ENCODE results near the gene POU6F2.
"Not testable (repeated sequence)": the region's sequence is repeated elsewhere in the genome, so short reads cannot be mapped to it uniquely, and the experiment has no call there.

Gene POU6F2

DNA sequence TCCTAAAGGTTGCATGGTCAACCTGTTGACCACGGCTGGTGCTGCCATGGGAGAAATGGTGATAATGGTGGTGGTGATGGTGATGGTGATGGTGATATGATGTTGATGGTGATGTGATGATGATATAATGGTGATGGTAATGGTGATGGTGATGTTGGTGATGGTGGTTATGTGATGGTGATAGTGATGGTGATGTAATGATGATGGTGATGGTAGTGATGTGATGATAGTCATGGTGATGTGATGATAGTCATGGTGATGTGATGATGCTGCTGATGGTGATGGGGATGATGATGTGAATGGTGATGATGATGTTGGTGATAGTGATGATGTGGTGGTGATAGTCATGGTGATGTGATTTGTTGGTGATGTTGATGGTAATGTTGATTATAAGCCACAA is 23.9 kb downstream of the POU6F2 start:
- DNase-seq = no peak

DNA sequence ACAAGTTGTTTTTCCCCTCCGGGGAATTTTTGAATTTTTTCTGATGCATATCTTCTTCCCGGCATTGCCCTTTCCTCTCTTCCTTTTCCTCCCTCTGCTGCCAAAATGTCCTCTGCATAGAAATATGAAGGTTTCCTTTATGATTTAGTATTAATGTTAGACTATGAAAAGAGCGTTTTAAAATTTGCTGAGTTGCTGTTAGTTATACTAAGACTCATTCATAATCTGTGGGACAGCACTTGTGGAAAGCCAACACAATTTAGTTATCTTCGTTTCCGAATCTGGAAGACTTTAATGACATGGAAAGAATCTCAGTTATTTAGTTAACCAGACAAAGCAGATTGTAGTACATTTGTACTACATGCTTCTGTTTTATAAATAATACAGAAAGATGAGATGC is 25.0 kb downstream of the POU6F2 start:
- ATAC-seq = no peak
- DNase-seq = no peak

More for the DNA sequence above, 23.9 kb downstream of the POU6F2 start:
- ATAC-seq = no peak

DNA sequence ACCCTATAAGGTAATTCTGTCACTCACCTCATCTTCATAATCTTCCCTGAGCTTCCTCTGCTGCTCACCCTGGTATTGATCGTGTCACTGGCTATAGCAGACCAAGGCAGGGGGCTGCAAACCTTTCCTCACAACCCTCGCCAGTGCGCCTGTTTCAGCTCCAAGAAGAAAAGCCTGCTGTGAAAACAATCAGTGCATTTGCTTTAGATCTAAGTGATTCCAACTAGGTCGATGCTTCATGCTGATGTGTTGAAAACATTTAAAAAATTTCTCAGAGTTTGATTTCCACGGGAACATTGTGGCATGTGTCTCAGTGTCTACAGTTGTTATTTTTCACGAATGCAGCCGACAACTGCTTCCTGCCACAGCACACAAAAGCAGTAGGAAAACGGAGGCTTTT is 27.3 kb downstream of the POU6F2 start:
- DNase-seq (no peak), ATAC-seq (no peak)

DNA sequence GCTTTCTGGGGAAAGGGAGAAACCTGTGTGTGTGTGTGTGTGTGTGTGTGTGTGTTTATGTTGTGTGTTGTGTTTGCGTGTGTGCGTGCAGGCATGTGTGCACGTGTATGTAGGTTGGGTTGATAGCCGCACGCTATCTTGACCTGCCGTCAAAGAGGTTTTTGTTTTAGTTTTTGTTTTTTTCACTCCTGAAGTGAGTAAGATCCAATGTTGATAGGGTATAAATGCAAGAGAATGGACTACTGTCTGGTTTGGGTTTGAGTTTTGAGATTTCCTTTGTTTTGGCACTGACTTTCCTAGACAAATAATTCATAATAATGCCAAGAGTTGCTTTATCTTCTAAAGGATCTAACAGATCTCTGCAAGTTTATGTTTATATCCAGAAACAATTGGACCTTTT is 27.8 kb downstream of the POU6F2 start:
- DNase-seq (no peak), ATAC-seq (no peak)

DNA sequence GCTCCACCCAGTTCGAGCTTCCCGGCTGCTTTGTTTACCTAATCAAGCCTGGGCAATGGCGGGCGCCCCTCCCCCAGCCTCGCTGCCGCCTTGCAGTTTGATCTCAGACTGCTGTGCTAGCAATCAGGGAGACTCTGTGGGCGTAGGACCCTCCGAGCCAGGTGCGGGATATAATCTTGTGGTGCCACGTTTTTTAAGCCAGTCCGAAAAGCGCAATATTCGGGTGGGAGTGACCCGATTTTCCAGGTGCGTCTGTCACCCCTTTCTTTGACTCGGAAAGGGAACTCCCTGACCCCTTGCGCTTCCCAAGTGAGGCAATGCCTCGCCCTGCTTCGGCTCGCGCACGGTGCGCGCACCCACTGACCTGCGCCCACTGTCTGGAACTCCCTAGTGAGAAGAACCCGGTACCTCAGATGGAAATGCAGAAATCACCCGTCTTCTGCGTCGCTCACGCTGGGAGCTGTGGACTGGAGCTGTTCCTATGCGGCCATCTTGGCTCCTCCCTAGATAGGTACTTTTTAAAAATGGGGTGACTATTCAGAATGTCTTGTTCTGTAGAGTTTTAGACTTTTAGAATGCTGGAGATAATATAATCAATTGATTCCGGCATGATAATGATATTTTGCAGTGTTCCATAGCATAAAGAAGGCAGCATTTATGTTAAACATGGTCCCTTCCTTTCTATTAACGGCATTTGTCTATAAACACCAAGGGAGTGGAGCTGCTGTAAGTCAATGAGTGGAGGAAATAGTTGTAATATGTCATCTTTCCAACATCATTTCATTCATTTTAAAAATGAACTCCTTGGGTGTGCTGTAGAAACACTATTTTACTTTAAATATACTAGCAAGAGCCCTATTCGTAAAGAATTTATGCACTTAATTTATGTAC is 35.6 kb downstream of the POU6F2 start:
- DNase-seq, ATAC-seq: not testable (repeated sequence)

DNA sequence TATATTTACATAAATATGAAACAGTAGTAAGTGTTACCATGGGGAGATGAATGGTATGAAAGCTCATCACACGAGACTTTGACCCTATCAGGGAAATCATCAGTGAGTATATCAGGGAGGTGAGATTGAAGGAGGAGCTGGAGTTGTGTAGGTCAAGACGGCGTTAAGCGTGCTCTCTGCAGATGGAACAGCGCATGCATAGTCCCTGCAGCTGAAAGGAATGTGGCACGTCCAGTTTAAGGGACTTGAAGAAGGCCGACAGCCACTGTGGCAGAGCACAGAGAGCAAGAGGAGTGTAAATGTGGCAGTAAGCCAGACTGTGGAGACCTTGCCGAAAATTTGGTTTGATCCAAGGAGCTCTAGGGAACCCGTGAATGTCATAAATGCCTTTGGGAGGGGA is 38.9 kb downstream of the POU6F2 start:
- DNase-seq (no peak), ATAC-seq (no peak)

DNA sequence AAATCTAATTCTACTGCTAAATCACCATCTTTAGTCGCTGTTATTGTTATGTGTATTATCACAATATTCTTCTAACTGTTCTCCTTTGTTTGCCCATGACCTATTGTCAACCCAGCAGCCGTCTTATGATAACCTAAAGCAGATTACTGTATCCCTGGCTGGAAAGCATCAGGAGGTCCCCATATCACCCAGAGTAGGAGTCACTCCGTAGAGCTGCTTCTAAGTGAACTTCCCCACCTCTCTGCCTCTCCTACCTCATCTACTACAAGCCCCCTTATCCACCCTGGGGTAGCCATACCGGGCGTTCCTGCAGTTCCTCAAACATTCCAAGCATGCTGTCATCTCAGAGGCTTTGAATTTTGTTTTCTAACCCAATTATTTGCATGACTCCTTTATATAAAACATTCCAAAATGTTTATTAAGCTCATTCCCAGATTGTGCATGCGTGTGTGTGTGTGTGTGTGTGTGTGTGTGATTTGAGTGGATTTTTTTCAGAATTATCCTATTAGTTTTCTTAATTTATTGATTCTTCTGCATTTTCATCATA is 39.7 kb downstream of the POU6F2 start:
- DNase-seq (no peak), ATAC-seq (peak; percentile 36)

DNA sequence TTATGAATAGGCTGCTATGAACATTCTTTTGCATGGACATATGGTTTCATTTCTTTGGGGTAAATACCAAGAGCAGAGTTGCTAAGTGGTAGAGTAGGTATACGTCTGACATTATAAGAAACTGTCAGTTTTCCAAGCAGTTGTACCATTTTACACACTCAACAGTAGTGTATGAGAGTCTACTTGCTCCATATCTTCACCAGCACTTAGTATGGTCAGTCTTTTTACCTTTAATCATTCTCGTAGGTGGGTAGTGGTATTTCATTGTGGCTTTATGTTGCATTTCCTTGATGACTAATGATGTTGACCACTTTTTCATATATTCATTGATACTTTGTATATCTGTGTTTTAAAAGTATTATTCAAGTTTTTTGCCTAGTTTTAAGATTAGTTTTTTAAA is 45.1 kb downstream of the POU6F2 start:
- ATAC-seq = no peak
- DNase-seq = no peak

DNA sequence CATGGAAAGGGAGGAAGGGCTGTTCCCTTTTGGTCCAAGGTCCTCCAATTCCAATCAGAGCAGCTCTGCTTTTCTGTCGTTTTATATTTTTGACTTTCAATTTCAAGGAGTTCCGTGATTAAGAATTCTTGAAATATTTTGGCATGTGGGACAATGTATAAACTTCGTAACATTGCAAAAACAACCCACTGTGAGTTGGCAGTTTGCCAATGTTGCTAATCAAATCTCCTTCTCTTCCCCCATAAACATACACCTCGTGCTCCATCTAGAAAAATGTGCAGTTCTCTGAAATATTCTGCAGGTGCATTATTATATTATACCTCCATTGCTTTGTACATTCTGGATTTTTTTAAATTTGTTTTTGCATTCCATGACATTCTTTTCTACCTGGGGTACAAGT is 49.8 kb downstream of the POU6F2 start:
- DNase-seq (no peak), ATAC-seq (no peak)

DNA sequence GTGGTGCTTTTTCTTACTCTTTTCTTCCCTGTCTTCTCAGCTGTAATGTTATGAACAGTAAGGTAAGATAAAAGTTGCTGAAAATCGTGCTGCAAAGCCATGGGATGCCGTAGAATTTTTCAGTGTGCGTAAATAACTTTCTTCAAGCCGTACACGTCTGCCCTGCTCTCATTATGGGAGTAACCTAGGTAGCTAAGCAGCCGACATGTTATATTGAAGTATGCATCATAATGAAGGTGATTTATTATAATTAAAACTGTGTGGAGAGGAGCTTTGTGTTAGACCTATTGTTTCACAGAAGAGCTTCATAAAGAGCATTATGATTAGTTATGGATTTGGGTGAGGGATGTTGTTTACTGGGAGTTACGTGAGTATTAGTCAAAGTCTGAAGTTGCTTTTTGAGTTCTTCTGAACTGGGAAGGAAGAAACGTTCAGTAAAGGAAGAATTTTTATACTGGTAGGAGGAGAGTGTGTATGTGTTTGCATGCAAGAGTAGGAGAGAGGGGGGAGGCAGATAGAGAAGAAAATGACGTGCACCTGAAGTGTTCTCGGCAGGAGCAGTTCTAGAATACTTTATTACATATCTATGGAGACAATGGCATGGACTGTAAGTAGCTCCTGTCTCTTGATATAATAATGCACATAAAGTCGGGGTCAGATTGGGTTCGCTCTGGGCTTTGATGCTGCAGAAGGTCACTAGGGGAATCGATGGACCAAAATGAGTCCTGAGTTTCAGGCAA is 56.3 kb downstream of the POU6F2 start:
- no peak for ATAC-seq
- no peak for DNase-seq

DNA sequence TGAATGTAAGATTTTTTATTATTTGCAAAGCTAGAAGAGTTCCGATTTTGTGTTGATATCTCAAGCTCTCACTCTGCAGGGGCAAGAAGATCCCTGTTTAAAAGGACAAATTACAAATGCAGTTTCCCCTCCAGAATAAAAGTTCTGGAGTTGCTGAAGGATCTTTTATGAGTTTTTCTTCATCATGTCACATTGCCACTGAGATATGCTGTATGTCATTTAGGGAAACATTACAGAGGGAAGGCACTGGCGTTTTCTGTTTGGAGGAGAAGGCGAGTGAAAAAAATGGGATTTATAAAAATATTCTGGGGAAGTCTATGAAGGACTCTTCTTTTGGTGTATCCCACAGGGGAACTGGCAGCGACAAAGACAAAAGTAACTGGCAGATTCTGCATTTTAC is 57.4 kb downstream of the POU6F2 start:
- no peak for ATAC-seq
- no peak for DNase-seq

DNA sequence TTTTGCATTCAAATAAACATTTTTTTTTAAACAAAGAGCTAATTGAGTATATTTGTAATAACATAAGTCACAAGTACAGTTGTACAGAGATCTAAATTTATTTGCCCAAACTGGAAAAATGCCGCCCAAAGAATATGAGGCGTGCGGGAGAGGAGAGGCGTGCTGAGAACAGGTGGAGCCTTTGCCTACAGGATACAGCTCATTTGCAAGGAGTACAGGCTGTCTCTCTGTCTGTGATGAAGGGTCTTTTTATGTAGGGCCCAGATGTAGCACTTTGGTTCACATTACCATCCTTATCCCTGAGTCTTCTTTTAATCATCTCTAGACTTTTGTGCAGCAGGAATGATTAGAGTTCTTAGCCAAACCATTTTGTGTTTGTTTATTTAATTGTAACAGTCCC is 58.2 kb downstream of the POU6F2 start:
- DNase-seq (no peak), ATAC-seq (no peak)

DNA sequence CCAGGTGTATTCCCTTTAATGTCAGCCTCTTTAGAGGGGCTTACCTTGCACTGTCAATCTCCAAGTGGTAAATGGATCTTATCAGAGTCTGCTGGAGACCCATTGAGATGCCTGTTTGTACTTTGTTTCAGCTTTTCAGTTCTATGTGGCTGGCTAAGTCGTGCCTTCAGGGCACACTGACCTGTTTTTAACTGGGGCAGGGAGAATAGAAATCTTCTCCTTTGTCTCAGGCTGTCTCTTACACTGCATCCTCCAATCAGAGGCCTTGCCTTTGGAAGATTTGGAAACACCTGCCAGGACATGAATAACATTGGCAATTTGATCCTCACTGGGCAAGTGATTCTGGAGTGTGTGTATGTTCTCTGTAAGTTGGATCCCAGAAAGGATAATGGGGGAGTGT is 65.0 kb downstream of the POU6F2 start:
- ATAC-seq (no peak), DNase-seq (no peak)

DNA sequence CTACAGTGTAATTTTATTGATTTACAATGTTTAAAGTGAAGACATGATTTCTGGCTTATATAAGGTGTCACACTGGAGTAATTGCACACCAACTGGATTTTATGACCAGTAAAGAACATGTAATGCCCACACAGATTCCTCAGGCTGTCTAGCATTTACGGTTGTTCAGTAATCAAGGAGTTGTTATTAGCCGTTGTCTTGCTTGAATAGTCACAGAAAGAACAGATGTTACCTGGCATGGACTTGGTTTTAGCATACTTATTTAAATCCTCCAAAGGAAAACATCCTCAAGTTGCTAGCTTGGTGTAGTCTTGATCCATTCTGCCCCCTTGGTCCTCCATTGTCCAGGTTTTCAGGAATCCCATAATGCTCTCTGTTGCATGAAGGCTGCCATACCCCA is 65.8 kb downstream of the POU6F2 start:
- no peak for ATAC-seq
- DNase-seq = no peak

DNA sequence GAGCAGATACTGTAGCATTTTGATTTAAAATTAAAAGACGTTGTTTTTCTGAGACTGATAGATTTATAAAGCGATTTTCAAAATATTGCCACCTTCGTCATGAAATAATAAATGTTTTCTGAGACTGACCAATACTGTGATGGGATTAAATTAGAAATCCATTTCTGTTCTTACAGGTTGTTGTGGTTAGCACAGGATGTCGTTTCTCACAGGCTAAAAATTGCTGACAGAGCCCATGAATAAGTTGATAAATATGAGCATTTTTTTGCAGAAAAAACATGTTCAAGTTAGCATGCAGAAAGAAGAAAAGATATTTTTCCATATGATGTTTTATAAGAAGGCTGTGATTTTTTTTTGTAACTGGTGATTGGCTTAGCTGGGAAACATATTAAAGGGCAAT is 66.8 kb downstream of the POU6F2 start:
- DNase-seq (no peak), ATAC-seq (no peak)

DNA sequence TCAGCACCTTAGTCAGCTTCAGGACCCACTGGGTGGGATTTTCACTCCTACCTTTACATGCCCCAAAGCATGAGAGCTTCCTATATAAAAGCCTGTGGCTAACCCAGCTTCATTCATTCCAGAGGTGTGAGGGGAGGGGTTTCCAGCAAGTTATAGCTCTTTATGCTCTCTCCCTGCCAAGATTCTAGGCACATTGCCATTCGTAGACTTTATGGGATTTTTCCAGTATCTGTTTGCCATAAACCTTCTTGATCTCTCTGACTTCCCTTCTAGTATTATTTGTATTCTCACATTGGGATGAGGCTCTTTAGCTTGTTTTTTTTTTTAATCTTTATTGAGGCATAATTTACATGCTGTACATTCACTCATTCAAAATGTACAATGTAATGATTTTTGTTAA is 67.5 kb downstream of the POU6F2 start:
- ATAC-seq (no peak), DNase-seq (no peak)

DNA sequence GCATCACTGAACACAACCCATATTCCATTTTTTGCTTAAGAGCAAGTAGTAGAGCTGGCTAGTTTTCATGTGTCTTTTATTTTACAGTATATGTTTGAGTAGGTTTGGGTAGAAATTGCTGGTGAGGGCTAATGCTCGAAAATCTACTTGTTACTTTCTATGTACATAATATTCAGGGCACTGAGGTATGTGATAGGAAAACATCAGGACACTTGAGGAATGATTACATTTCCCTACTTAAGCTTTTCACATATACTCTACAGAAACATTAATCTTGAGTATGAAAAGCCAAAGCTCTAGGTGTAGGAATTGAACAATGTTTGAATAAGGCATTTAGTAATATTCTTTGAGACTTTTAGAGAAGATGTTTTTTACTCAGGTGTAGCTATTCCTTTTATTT is 73.6 kb downstream of the POU6F2 start:
- DNase-seq = no peak
- no peak for ATAC-seq

DNA sequence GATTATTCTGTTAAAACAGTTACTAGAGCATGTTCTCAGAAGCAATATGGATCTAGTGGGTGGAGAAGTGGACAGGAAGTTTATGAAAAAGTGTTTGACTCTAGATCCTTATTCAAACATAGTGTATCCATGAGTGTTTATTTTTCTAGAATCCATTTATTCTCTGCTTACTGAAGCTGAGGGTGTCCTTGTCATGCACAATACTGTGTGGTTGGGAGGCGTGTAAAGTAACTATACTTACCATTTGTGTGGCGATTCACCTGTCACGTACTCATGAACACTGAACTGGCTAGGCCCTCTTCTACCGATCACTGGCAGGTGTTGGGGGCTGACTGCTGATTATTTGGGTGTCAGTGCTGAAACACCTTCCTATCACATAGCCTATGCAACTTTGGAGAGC is 74.0 kb downstream of the POU6F2 start:
- DNase-seq (no peak), ATAC-seq (no peak)

DNA sequence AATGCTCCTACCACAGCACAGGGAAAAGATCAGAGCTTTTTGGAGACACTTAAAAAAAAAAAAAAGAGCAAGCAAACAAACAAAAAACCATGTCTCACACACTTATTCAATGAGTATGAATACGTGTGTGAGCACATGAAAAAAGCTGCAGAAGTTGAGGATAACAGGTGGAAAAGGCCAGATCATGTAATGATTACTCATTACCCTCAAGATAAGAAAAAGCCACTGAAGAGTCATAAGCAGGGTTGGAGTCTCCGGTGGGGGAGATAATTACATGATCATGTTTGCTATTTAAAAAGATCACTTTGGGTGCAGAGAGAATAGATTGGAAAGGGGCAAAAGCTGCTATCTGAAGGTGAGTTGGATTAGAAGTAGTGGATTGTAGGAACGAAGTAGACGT is 77.0 kb downstream of the POU6F2 start:
- ATAC-seq = no peak
- no peak for DNase-seq

DNA sequence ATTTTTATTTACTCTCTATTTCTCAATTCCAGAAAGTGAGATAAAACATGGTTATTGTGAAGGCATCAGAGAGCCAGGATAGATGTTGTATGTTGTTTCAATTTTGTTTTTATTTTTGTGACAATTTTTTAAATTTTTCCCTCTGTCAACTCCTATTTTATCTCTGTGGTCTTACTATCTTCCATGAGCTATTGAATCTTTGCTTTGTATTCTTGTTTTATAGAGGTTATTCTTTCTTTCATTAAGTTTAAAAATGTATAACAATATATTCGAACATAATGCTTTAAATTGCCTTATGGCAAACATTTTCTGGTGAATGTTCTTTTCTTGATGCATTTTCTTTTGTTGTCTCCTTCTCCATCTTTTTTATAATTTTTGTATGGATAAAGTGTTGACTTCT is 78.4 kb downstream of the POU6F2 start:
- ATAC-seq (no peak), DNase-seq (no peak)

DNA sequence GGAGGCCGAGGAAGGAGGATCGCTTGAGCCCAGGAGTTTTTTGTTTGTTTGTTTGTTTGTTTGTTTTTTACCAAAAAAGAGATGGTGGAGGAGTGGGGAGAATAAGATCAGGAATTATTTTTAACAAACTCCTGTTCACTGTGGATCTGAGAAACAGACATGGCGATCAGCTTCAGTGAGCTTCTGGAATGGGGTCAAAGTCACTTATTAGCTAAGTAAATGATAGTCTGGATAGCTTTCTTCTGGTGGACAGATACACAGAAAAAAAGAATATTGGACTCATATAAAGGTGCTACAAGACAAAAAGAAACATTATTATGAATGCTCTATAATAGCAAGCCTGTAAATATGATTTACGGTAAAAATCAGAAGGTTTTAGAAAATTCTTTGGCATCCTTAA is 85.1 kb downstream of the POU6F2 start:
- DNase-seq (no peak), ATAC-seq (no peak)

DNA sequence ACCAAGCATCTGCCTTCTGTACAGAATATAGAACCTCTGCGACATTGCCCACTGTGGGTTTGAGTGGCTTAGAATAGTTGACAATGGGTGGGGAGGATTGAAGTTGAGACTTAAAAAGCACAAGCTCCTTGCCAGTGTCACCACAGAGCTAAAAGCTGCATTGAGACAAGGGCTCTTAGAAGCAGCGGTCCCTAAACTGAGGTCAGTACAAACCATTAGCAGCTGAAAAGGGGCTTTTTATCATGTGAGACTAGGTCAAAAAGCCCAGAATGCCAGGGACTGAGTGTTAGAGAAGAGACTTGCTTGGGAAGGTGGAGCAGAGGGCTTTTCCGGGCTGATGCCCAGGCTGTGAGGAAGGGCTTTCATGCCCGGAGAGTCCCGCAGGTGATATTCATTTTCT is 91.3 kb downstream of the POU6F2 start:
- DNase-seq (no peak), ATAC-seq (no peak)

Measured in stimulated activated naive CD8-positive, alpha-beta T cell treated with anti-CD3 and anti-CD28 coated beads, Interleukin-15, Interleukin-2, amounts not matched to agents 100 U/mL and 50 U/mL, for 24 hours (primary cell).